Stimulated activated CD8-positive, alpha-beta memory T cell treated with anti-CD3 and anti-CD28 coated beads, Interleukin-4, amount 100 ng/mL, for 24 hours (primary cell): ENCODE results near the gene DAND5.

Experiments used
- DNase-seq: peaks from one replicate; pipeline ENCODE4 v3.0.0-alpha.2; 2020; ENCODE audit warnings: low read depth

DAND5 gene

GRCh38 chr19:13010038-13010991 is 40.9 kb downstream of the DAND5 start:
- no peak for DNase-seq

DNA sequence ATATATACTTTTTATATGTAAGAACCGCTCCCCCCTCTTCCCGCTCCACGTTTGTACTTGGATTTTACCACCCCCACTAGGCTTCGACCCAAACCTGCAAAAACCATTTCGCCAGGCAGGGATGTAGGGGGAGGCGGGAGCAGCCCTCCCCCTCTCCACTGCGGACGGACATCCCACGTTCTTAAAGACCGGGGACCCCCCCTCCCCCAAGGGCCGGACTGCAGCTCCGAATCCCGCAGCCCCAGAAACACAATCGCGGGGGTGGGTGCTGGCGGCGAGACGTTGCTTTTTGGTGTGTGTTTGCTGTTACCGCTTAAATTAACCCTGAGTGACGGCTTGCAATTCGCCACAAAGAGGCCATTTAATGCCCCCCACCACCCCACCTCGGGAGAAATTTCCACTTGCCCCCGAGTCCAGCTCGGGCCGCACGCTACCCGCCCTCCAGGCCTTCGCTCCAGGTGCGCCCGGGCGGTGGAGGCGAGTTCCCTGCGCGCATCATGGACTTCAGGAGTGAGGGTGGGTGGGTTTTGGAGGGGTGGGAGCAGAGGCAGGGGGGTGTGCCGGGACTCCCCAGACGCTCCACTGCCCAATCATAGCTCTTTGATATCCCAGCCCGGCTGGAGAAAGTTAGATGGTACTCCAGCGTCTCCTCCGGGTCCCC is 41.7 kb downstream of the DAND5 start:
- DNase-seq, result no peak

DNA sequence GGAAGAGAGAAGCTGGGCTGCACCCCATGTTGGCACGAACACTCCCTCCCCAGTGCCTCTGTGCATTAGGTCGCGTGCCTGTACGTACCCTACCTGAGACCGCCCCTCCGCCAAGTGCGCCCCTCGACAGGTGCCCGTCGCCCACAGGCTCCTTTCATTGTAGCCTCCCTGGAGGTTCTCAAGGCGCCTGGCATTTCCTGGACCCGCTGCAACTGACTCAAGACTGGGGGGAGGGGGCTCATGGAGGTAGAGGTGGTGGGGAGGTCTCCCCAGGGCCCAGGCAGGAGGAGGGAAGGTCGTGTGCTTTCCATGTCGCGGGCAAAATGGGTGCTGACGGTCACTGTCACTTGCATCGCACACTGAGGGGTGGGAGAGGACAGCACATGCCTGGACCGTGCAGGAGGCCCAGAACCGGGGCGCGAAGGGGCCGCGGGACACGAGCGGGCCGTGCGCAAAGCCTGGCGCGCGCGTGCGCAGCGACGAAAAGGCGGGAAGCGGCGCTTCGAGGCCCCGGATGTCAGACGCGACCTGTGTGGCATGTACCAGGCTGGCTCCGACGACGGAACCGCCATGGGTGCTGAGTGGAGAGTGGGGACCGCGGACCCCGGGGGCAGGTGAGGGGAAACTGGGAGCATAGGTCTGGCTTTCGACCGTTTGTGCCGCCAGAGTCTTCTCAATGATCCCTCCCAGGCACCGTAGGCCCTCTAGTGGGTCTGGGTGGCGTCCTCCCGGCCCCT is 42.4 kb downstream of the DAND5 start:
- no peak for DNase-seq

- DNase-seq, result no peak
Observed at GRCh38 chr19:13012390-13012689, 43.0 kb downstream of the DAND5 start.

GRCh38 chr19:13012690-13013608 is 43.6 kb downstream of the DAND5 start:
- no peak for DNase-seq

DNA sequence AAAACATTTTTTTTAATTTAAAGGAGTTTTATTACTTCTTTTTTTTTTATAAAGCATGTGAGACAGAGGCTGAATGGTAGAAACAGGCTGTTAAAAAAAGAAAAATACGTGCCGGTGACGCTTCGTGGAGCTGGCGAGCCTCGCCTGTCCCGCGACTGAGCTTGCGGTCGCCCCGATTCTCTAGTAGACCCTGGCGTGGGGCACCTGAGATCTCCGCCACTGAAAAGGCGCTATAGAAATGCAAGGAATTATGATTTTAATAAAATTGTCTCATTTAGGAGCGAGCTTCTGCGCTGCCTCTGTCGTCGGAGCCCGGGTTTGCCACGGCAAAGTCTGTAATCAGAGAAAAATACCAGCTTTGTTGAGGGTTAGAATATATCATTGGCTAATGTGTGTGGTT is 44.3 kb downstream of the DAND5 start:
- DNase-seq, result no peak

GRCh38 chr19:13014101-13014920 is 44.9 kb downstream of the DAND5 start:
- no peak for DNase-seq

GRCh38 chr19:13014921-13015280 is 45.5 kb downstream of the DAND5 start:
- no peak for DNase-seq

- DNase-seq, result no peak
Observed at GRCh38 chr19:13015361-13016223, 46.2 kb downstream of the DAND5 start.

- no peak for DNase-seq
Observed at GRCh38 chr19:13016245-13016627, 46.9 kb downstream of the DAND5 start.

GRCh38 chr19:13016628-13017305 is 47.4 kb downstream of the DAND5 start:
- no peak for DNase-seq

GRCh38 chr19:13017306-13018034 is 48.1 kb downstream of the DAND5 start:
- DNase-seq, result no peak

DNA sequence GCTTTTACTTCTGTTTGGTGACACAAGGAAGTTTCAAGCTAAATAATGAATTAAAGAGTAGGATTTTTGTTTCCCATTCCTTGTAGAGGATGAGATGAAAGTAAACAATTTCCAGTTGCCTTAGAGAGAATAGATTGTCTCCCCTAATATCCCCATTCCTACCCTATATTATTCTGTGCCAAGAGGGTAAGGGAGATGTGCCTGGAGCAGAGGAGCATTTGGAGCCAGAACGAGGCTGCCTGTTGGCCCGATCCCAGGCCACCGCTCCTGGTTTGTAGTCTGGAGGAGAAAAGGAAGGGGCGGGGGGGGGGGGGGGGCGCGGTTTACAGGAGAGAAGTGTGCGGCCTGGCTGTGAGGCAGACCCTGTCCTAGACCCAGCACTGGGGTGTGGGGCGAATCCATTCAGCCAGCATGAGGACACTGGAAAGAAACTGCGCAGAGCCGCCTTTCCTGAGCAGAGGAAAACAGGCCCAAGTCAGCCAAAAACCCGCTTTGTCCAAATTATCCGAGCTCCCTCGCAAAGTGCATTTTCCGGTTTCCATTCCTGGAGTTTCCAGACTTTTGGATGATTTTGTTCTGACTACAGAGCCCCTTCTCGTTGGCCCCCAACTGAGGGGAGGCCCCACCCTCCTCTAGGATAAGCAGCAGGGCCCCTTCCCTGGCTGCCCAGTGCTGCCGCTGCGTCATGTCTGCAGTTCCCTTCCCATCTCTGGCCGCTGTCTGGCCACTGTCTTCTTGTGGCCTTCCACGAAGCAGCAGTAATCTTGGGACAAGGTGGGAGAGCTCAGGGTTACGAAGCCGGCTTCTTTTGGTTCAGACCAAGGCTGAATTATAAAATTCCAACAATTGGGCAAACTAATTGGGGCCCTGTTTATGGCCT is 48.9 kb downstream of the DAND5 start:
- no peak for DNase-seq

DNA sequence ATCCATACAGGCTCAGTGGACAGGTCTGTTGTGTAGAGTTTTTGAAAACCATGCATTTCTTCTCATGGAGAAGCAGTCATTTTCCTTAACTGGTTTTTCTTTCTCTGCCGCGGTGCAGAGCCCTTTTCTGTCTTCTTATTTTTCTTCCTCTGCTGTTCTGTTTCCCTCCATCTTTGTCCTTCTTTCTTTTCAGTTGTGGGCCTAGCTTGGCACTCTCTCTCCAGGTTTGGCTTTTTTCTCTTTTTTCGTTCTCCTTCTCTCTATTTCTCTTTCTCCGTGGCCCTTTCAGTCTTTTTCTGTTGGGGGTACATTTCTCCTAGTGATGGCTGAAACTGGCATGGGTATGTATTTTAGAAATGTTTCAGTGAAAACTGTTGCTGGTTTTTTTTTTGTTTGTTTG is 50.0 kb downstream of the DAND5 start:
- DNase-seq, result no peak

GRCh38 chr19:13020002-13020414 is 50.6 kb downstream of the DAND5 start:
- no peak for DNase-seq

DNA sequence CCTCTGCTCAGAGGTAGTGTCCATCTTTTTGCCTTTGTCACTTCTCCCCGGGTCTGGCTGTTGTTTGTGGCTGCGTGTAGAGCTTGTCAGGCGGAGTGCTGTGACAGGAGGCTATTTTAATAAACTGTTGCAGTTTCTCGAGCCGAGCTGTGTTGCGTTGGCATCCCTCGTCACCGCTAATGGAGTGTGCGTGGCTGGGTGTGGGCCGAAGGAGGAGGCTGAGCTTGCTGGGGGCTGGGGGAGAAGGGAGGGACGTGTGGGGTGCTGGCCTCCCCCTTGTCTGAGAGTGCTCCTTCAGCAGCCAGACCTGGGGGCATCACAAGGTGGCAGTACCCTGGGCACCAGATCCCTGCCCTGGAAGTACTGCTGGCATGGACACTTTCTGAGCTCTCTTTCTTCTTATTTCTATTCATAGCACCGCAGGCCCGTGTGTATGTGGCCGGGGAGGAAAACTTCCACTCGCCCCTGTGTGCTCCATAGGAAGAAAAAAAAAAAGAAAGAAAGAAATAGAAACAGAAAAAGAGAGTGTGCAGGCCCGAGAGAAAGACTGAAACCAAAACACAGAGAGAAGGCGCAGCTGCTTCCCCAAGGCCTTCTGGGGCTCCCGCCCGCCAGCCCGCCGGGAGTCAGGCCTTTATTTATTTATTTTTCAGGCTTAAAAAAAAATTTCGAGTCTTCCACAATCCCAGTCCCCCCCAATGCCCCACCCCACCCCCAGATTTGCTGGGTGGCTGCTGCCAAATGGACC is 52.9 kb downstream of the DAND5 start:
- DNase-seq, result no peak
